ENCODE measurements around the gene IGFBP2.
A peak's percentile ranks its signal among the peaks of the same experiment; 100 is the strongest.

The IGFBP2 gene

DNA sequence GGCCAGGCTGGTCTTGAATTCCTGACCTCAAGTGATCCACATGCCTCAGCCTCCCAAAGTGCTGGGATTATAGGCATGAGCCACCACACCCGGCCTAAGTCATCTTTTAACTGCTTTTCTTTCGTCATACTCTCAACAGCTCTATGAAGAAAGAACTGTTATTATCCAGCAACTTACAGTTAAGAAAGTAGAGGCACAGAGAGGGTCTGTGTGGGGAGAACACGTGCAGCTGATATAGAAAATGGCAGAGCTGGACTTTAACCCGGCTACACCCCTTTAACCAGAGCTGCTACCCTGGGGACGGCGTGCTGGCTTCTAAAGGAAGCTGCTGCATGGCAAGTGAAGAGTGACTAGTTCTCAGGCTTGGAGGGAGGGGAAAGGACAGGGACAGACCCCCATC lies 25.5 kb downstream of the IGFBP2 start:
- H3K36me3 ChIP-seq: no peaks in the 10 kb centered on the region
- H3K27me3 ChIP-seq (ENCODE audit: insufficient read depth, low read depth, severe bottlenecking): no peaks in the 10 kb centered on the region
- H3K9me3 ChIP-seq (ENCODE audit: severe bottlenecking): no peaks in the 10 kb centered on the region
- DNase-seq: no peak
- TF ChIP-seq, protein P1, sequence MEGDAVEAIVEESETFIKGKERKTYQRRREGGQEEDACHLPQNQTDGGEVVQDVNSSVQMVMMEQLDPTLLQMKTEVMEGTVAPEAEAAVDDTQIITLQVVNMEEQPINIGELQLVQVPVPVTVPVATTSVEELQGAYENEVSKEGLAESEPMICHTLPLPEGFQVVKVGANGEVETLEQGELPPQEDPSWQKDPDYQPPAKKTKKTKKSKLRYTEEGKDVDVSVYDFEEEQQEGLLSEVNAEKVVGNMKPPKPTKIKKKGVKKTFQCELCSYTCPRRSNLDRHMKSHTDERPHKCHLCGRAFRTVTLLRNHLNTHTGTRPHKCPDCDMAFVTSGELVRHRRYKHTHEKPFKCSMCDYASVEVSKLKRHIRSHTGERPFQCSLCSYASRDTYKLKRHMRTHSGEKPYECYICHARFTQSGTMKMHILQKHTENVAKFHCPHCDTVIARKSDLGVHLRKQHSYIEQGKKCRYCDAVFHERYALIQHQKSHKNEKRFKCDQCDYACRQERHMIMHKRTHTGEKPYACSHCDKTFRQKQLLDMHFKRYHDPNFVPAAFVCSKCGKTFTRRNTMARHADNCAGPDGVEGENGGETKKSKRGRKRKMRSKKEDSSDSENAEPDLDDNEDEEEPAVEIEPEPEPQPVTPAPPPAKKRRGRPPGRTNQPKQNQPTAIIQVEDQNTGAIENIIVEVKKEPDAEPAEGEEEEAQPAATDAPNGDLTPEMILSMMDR (IDR thresholded peaks at IDR 0.05; ENCODE audit: low read depth, low read length): no peak
- no peak overlapping the region for H3K4me3 ChIP-seq (ENCODE audit: low read depth, low read length)
- no peak overlapping the region for H3K27ac ChIP-seq

DNA sequence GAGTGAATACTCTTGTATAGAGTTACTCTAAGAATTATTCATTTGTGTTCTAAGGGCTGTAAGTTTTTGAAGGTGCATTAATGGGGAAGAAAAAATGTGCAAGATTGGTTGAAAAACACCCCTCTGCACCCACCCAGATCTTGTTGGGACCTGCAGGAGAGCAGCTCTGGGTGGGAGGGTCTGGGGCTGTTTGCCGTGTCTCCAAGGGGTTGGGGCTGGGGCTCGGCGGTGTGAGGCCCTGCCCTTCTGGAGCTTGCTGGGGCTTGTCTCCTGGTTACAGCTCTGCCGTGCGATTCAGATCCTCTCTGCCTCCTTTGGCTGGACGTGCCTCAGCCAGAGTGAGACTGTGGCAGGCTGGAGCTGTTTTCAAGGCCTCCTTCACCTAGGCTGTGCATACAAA lies 26.1 kb downstream of the IGFBP2 start:
- H3K9me3 ChIP-seq (ENCODE audit: severe bottlenecking): no peaks in the 10 kb centered on the region
- DNase-seq: no peak
- H3K27ac ChIP-seq: no peak overlapping the region
- TF ChIP-seq, protein P1 (IDR thresholded peaks at IDR 0.05; ENCODE audit: low read depth, low read length): no peak
- no peak overlapping the region for H3K4me3 ChIP-seq (ENCODE audit: low read depth, low read length)
- no peaks in the 10 kb centered on the region for H3K36me3 ChIP-seq
- no peaks in the 10 kb centered on the region for H3K27me3 ChIP-seq (ENCODE audit: insufficient read depth, low read depth, severe bottlenecking)

DNA sequence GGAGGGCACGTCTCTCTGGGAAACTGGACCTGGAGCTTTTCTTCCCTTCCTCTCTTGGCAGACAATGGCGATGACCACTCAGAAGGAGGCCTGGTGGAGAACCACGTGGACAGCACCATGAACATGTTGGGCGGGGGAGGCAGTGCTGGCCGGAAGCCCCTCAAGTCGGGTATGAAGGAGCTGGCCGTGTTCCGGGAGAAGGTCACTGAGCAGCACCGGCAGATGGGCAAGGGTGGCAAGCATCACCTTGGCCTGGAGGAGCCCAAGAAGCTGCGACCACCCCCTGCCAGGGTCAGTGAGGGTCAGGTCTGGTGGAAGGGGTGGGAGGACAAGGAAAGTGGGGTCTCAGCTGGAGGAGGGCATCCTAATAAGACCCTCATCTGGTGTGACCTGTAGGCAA lies 27.3 kb downstream of the IGFBP2 start:
- H3K9me3 ChIP-seq (ENCODE audit: severe bottlenecking): no peaks in the 10 kb centered on the region
- H3K27me3 ChIP-seq (ENCODE audit: insufficient read depth, low read depth, severe bottlenecking): no peaks in the 10 kb centered on the region
- H3K36me3 ChIP-seq: no peaks in the 10 kb centered on the region
- TF ChIP-seq, protein P1 (IDR thresholded peaks at IDR 0.05; ENCODE audit: low read depth, low read length): no peak
- no peak for DNase-seq
- no peak overlapping the region for H3K4me3 ChIP-seq (ENCODE audit: low read depth, low read length)
- H3K27ac ChIP-seq: no peak overlapping the region

DNA sequence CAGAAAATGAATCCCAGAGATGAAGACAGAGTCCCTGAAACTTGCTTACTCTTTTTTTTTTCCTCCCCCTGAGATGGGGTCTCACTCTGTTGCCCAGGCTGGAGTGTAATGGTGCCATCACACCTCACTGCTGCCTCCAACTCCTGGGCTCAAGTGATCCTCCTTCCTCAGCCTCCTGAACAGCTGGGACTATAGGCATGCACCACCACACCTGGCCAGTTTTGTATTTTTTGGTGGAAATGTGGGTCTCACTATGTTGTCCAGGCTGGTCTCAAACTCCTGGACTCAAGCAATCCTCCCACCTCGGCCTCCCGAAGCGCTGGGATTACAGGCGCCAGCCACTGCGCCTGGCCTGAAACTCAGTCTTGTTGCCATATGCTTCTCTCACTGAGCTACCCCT lies 27.8 kb downstream of the IGFBP2 start:
- no peaks in the 10 kb centered on the region for H3K9me3 ChIP-seq (ENCODE audit: severe bottlenecking)
- H3K27ac ChIP-seq: no peak overlapping the region
- H3K4me3 ChIP-seq (ENCODE audit: low read depth, low read length): no peak overlapping the region
- no peaks in the 10 kb centered on the region for H3K36me3 ChIP-seq
- TF ChIP-seq, protein P1 (IDR thresholded peaks at IDR 0.05; ENCODE audit: low read depth, low read length): no peak
- H3K27me3 ChIP-seq (ENCODE audit: insufficient read depth, low read depth, severe bottlenecking): no peaks in the 10 kb centered on the region
- DNase-seq: no peak

DNA sequence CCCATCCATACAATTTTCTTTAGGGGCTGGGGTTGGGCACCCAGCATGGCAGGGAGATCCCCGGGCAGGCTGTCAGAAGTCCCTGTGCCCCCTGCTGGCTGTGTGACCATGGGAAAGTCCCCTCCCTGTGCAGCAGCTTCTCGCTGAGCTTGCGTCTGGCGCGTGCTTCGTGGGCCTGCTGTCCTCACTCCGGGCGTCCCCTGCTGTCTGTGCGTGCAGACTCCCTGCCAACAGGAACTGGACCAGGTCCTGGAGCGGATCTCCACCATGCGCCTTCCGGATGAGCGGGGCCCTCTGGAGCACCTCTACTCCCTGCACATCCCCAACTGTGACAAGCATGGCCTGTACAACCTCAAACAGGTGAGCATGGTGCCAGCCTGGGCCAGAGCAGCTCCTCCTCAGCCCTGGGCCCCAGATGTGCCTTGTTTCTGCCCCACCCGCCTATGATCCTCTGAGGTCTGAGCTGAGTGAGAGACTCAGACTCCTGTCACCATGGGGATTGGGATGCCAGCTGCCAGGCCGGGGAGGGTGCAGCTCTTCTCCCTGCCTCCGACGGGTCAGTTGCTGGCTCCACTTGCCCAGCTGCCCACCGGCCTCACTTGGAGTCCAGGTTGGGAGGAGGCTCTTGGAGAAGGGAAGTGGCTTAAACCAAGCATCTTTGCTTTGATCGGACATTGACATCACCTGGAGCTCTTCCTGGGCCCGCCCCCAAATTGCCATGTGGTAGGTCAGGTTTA lies 28.6 kb downstream of the IGFBP2 start:
- H3K27ac ChIP-seq: no peak overlapping the region
- TF ChIP-seq, protein P1 (IDR thresholded peaks at IDR 0.05; ENCODE audit: low read depth, low read length): peak; percentile 54
- H3K27me3 ChIP-seq (ENCODE audit: insufficient read depth, low read depth, severe bottlenecking): no peaks in the 10 kb centered on the region
- peak; percentile 45 for DNase-seq
- H3K4me3 ChIP-seq (ENCODE audit: low read depth, low read length): no peak overlapping the region
- no peaks in the 10 kb centered on the region for H3K9me3 ChIP-seq (ENCODE audit: severe bottlenecking)
- H3K36me3 ChIP-seq: no peaks in the 10 kb centered on the region

DNA sequence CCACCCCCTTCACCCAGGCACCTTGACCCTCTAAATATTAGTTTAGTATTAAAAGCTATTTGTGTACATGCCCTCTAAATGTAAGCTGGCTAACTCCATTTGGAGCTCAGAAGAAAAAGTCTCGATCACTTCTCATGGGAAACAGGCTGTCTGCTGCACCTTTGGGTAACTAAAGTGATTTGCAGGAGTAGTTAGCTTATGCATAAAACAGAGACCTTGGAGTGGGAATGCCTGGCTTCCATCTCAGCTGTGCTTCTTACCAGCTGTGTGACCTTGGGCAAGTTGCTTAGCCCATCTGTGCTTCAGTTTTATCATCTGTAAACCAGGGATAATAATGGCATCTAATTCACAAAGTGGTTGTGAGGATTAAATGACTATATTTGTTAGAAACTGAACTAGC lies 29.9 kb downstream of the IGFBP2 start:
- H3K9me3 ChIP-seq (ENCODE audit: severe bottlenecking): no peaks in the 10 kb centered on the region
- TF ChIP-seq, protein P1 (IDR thresholded peaks at IDR 0.05; ENCODE audit: low read depth, low read length): no peak
- H3K27me3 ChIP-seq (ENCODE audit: insufficient read depth, low read depth, severe bottlenecking): no peaks in the 10 kb centered on the region
- H3K4me3 ChIP-seq (ENCODE audit: low read depth, low read length): no peak overlapping the region
- no peak overlapping the region for H3K27ac ChIP-seq
- DNase-seq: no peak
- no peaks in the 10 kb centered on the region for H3K36me3 ChIP-seq

All from WERI-Rb-1 (cell line).